Ascending aorta (tissue), 2 donors: ENCODE results near the gene FANK1. TPM values are rescaled to one million over a fixed set of nuclear protein-coding genes. Genes with fewer than 3 reads are reported as not detected.

Experiments used
- DNase-seq, 2 donors: peaks; one replicate each; pipeline ENCODE4 v3.0.0-alpha.2; 2019; ENCODE audit warnings: low spot score in 2 of 2
- H3K27ac ChIP-seq, 2 donors: fragments of 200-600 bp; sonication (generic); one replicate each; pipeline ENCODE4 v1.5.1; 2016 to 2017; ENCODE audit warnings: mild to moderate bottlenecking in 1 of 2
- H3K27me3 ChIP-seq: fragments of 200-600 bp; sonication (generic); one replicate; pipeline ENCODE4 v1.5.1; 2017
- H3K36me3 ChIP-seq, 2 donors: fragments of 200-600 bp; sonication (generic); one replicate each; pipeline ENCODE4 v1.5.1; 2016
- H3K4me1 ChIP-seq, 2 donors: fragments of 200-600 bp; sonication (generic); one replicate each; pipeline ENCODE4 v1.5.1; 2016 to 2017; ENCODE audit warnings: mild to moderate bottlenecking in 1 of 2
- H3K4me3 ChIP-seq, 2 donors: fragments of 200-600 bp; sonication (generic); one replicate each; pipeline ENCODE4 v1.5.1; 2016 to 2017; ENCODE audit warnings: mild to moderate bottlenecking in 1 of 2
- H3K9me3 ChIP-seq, 2 donors: fragments of 200-600 bp; sonication (generic); one replicate each; pipeline ENCODE4 v1.5.1; 2016
- intact Hi-C: fragments of 100-400 bp; cut with DNase I; formaldehyde crosslinking; loops from one replicate; pipeline ENCODE4 v1.15.1; 2023
- total RNA-seq: library from RNA; depleted of rRNA; stranded (reverse); fragments of >200 nt; gene quantifications from one replicate; pipeline ENCODE4 v1.1.0, GENCODE V29; 2016
- TF ChIP-seq, protein P1 (sequence below), 3 experiments: fragments of 200-600 bp in 2 of 3; fragments of 450-650 bp in 1 of 3; sonication (generic) in 2 of 3; IDR thresholded peaks; one replicate each; pipeline ENCODE4 v1.5.1; 2016 to 2019; ENCODE audit warnings: antibody characterized with exemption in 3 of 3, mild to moderate bottlenecking in 1 of 3, moderate library complexity in 1 of 3

FANK1 gene
- total RNA-seq, 1 donor from 2014 or later: not detected

DNA sequence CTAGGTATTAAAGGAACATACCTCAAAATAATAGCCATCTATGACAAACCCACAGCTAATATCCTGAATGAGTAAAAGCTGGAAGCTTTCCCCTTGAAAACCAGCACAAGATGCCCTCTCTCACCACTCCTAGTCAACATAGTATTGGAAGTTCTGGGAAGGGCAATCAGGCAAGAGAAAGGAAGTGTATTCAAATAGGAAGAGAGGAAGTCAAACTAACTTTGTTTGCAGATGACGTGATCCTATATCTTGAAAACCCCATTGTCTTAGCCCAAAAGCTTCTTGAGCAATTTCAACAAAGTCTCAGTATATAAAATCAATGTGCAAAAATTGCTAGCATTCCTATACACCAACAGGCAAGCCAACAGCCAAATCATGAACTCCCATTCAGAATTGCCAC, 131.3 kb downstream of the FANK1 start:
- TF ChIP-seq, protein P1, sequence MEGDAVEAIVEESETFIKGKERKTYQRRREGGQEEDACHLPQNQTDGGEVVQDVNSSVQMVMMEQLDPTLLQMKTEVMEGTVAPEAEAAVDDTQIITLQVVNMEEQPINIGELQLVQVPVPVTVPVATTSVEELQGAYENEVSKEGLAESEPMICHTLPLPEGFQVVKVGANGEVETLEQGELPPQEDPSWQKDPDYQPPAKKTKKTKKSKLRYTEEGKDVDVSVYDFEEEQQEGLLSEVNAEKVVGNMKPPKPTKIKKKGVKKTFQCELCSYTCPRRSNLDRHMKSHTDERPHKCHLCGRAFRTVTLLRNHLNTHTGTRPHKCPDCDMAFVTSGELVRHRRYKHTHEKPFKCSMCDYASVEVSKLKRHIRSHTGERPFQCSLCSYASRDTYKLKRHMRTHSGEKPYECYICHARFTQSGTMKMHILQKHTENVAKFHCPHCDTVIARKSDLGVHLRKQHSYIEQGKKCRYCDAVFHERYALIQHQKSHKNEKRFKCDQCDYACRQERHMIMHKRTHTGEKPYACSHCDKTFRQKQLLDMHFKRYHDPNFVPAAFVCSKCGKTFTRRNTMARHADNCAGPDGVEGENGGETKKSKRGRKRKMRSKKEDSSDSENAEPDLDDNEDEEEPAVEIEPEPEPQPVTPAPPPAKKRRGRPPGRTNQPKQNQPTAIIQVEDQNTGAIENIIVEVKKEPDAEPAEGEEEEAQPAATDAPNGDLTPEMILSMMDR (IDR thresholded peaks at IDR 0.05): no peak
- Histone ChIP-seq H3K9me3 (peaks cover 6 to 7% of the 10 kb centered on the region in 2 donors), H3K4me3 (no peak overlapping the region), H3K27me3 (no peaks in the 10 kb centered on the region), H3K36me3 (no peaks in the 10 kb centered on the region), H3K4me1 (no peaks in the 10 kb centered on the region), H3K27ac (no peak overlapping the region)
- DNase-seq: no peak
- intact Hi-C loops: no loop called here

GRCh38 chr10:126029999-126030398, 133.6 kb downstream of the FANK1 start:
- DNase-seq: no peak
- Histone ChIP-seq H3K4me3 (no peak overlapping the region), H3K9me3 (peaks cover 7 to 13% of the 10 kb centered on the region in 2 donors)

GRCh38 chr10:126034586-126034985, 138.2 kb downstream of the FANK1 start:
- no peaks in the 10 kb centered on the region for H3K4me1 ChIP-seq
- no peak overlapping the region for H3K4me3 ChIP-seq
- DNase-seq: no peak
- H3K27me3 ChIP-seq: no peaks in the 10 kb centered on the region
- H3K36me3 ChIP-seq: no peaks in the 10 kb centered on the region
- no peak overlapping the region for H3K27ac ChIP-seq
- intact Hi-C loops: no loop called here
- TF ChIP-seq, protein P1 (IDR thresholded peaks at IDR 0.05): no peak
- H3K9me3 ChIP-seq: peaks cover 0 to 7% of the 10 kb centered on the region in 2 donors

More at GRCh38 chr10:126029999-126030398, 133.6 kb downstream of the FANK1 start:
- H3K4me1 ChIP-seq: no peaks in the 10 kb centered on the region
- H3K27me3 ChIP-seq: no peaks in the 10 kb centered on the region
- intact Hi-C loops: no loop called here
- no peak overlapping the region for H3K27ac ChIP-seq
- TF ChIP-seq, protein P1 (IDR thresholded peaks at IDR 0.05): no peak
- no peaks in the 10 kb centered on the region for H3K36me3 ChIP-seq

DNA sequence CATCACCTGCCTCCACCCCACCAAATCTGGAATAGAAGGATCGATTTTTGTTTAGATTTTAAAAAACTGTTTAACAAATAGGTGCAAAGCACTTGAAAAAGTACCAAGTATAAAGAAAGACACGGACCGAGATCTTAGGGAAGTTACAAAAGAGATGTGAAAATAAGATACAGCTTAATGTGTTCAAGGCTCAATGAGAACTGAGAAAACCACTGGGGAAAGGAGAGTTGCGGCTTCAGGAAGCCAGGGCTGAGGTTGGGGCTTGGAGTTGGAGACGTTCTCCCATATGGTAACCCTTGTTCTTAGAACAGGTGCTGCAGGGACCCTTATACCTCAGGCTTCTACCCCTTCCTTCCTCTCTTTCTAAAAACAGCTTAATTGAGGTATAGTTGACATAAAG, 140.2 kb downstream of the FANK1 start:
- Histone ChIP-seq H3K4me3 (no peak overlapping the region), H3K27me3 (no peaks in the 10 kb centered on the region), H3K27ac (no peak overlapping the region), H3K9me3 (peaks cover 0 to 7% of the 10 kb centered on the region in 2 donors), H3K36me3 (no peaks in the 10 kb centered on the region), H3K4me1 (peaks cover 0 to 1% of the 10 kb centered on the region in 2 donors)
- DNase-seq: no peak
- intact Hi-C loops: no loop called here
- TF ChIP-seq, protein P1 (IDR thresholded peaks at IDR 0.05): no peak

DNA sequence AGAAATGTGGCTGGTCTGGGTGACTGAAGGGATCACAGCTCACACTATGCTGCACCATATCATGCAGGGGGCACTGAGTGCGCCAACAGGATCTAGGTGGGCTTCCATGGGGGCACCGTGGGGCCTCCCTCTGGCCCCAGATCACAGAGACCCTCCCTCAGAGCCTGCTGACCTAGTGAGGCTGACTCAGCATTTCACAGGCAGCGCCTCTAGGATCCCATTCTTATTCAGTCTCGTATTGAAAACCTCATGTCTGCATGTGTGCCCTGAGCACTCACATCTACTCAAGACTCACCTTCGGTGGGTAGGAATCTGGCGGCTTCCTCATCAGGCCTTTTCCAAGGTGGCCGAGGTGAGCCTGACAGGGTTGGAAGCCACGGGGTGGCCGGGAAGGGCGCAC, 141.6 kb downstream of the FANK1 start:
- peaks cover 0 to 5% of the 10 kb centered on the region in 2 donors for H3K4me1 ChIP-seq
- no peak for DNase-seq
- H3K36me3 ChIP-seq: no peaks in the 10 kb centered on the region
- H3K27me3 ChIP-seq: no peaks in the 10 kb centered on the region
- intact Hi-C loops: no loop called here
- no peak overlapping the region for H3K27ac ChIP-seq
- TF ChIP-seq, protein P1 (IDR thresholded peaks at IDR 0.05): no peak
- H3K9me3 ChIP-seq: peaks cover 0 to 7% of the 10 kb centered on the region in 2 donors
- no peak overlapping the region for H3K4me3 ChIP-seq

- Histone ChIP-seq H3K4me3 (no peak overlapping the region), H3K27me3 (no peaks in the 10 kb centered on the region), H3K9me3 (no peaks in the 10 kb centered on the region), H3K36me3 (no peaks in the 10 kb centered on the region), H3K27ac (peak overlapping the region; percentile 62 to 76), H3K4me1 (peaks cover 0 to 5% of the 10 kb centered on the region in 2 donors)
- TF ChIP-seq, protein P1 (IDR thresholded peaks at IDR 0.05): no peak
- no peak for DNase-seq
- intact Hi-C loops: no loop called here
Observed at GRCh38 chr10:126041117-126041516, 144.8 kb downstream of the FANK1 start.
